K562 (cell line): ENCODE results near the gene OLFML2A. TPM values are rescaled to one million over a fixed set of nuclear protein-coding genes. Genes with fewer than 3 reads are reported as not detected.

Source experiments
- ATF7 ChIP-seq: fragments of 450-650 bp; IDR thresholded peaks from 2 replicates; pipeline ENCODE4 v1.7.1; 2014; ENCODE audit warnings: mild to moderate bottlenecking, moderate library complexity
- BCL6 ChIP-seq: fragments of 250-450 bp; sonication (Bioruptor Pico); IDR thresholded peaks from 2 replicates; pipeline ENCODE4 v1.4.0; 2020
- BRD9 ChIP-seq: fragments of 450-650 bp; IDR thresholded peaks from 2 replicates; pipeline ENCODE4 v1.6.1; 2018; ENCODE audit warnings: low read depth; ENCODE audit not compliant: partially characterized antibody
- CBX3 ChIP-seq, 2 experiments: IDR thresholded peaks; 1 replicate in 1 of 2; 2 replicates in 1 of 2; pipeline ENCODE4 v1.6.1; 2012; ENCODE audit warnings: inconsistent platforms in 2 of 2, low read length in 2 of 2, borderline replicate concordance in 1 of 2, control low read depth in 1 of 2
- CCAR2 ChIP-seq: fragments of 200-400 bp; formaldehyde crosslinking; IDR thresholded peaks from 2 replicates; pipeline ENCODE4 v1.6.1; 2017; ENCODE audit warnings: mild to moderate bottlenecking, low read depth, low read length
- COPS2 ChIP-seq: fragments of 450-650 bp; conservative IDR thresholded peaks from 2 replicates; pipeline ENCODE4 v1.6.1; 2016; ENCODE audit warnings: mild to moderate bottlenecking, moderate library complexity
- ETV1 ChIP-seq: fragments of 450-650 bp; conservative IDR thresholded peaks from 2 replicates; pipeline ENCODE4 v1.6.1; 2016; ENCODE audit warnings: missing genetic modification characterization, control low read depth, low read depth, missing compliant biosample characterization
- EWSR1 ChIP-seq: fragments of 450-650 bp; IDR thresholded peaks from 2 replicates; pipeline ENCODE4 v1.6.1; 2018; ENCODE audit warnings: borderline replicate concordance, mild to moderate bottlenecking, low read depth, moderate library complexity; ENCODE audit not compliant: partially characterized antibody
- LCOR ChIP-seq: sonication (generic); formaldehyde crosslinking; IDR thresholded peaks from 2 replicates; pipeline ENCODE4 v1.8.0; 2022; ENCODE audit warnings: mild to moderate bottlenecking, missing genetic modification reagents
- MTA2 ChIP-seq: fragments of 450-650 bp; IDR thresholded peaks from 2 replicates; pipeline ENCODE4 v1.6.1; 2016; ENCODE audit warnings: low read depth
- RBM15 ChIP-seq: fragments of 200-400 bp; formaldehyde crosslinking; IDR thresholded peaks from 2 replicates; pipeline ENCODE4 v1.6.1; 2018; ENCODE audit warnings: mild to moderate bottlenecking, low read length, moderate library complexity; ENCODE audit not compliant: insufficient read depth
- RBM39 ChIP-seq: fragments of 200-400 bp; formaldehyde crosslinking; optimal IDR thresholded peaks from 2 replicates; pipeline ENCODE3; 2018; ENCODE audit warnings: low read depth, low read length
- RFX5 ChIP-seq: IDR thresholded peaks from 2 replicates; pipeline ENCODE4 v1.6.1; 2011; ENCODE audit warnings: low read depth, mild to moderate bottlenecking, improper control_type of control experiment, low read length
- SPI1 ChIP-seq: IDR thresholded peaks from 2 replicates; pipeline ENCODE4 v1.6.1; 2011; ENCODE audit warnings: low read depth, low read length, control low read depth, borderline replicate concordance
- TAF1 ChIP-seq: IDR thresholded peaks from 2 replicates; pipeline ENCODE4 v1.6.1; 2011; ENCODE audit warnings: mild to moderate bottlenecking, low read length, moderate library complexity; ENCODE audit not compliant: insufficient read depth, control insufficient read depth, severe bottlenecking; ENCODE audit errors: extremely low read depth
- ZKSCAN8 ChIP-seq: fragments of 200-800 bp; sonication (Bioruptor generic); IDR thresholded peaks from 2 replicates; pipeline ENCODE4 v1.6.1; 2016; ENCODE audit warnings: missing genetic modification characterization, missing compliant biosample characterization
- ZNF780A ChIP-seq: fragments of 250-450 bp; sonication (Bioruptor Pico); IDR thresholded peaks from 2 replicates; pipeline ENCODE4 v1.5.0; 2021; ENCODE audit warnings: mild to moderate bottlenecking
- polyA plus RNA-seq, 8 experiments: library from polyadenylated mRNA; depleted of rRNA in 4 of 8; stranded (reverse) in 5 of 8; unstranded in 3 of 8; fragments of >200 nt; fragmentation: Nextera tagmentation in 2 of 8; fragmentation: Illumina TruSeq in 1 of 8; extraction: Ambion mirVana in 2 of 8; extraction: Trizol in 1 of 8; gene quantifications; 2 replicates each; pipeline versions ENCODE4 v1.2.1 to v1.2.3, GENCODE V29; 2011 to 2014; ENCODE audit warnings: inconsistent platforms in 1 of 8, missing spikeins in 1 of 8
- total RNA-seq, 7 experiments: library from RNA; depleted of rRNA in 6 of 7; stranded (reverse); fragments of >200 nt in 6 of 7; fragmentation: Illumina TruSeq in 2 of 7; extraction: Trizol in 2 of 7; gene quantifications; 2 replicates each; pipeline versions ENCODE4 v1.2.1 to v1.2.3, GENCODE V29; 2011 to 2021; ENCODE audit warnings: low replicate concordance in 1 of 7
- TF ChIP-seq, protein P1 (sequence below): sonication (generic); formaldehyde crosslinking; IDR thresholded peaks from 2 replicates; pipeline ENCODE4 v1.8.0; 2022; ENCODE audit warnings: mild to moderate bottlenecking, low read depth, missing genetic modification reagents
- TF ChIP-seq, protein P2 (sequence below): fragments of 450-650 bp; formaldehyde crosslinking; IDR thresholded peaks from 2 replicates; pipeline ENCODE4 v1.4.0; 2022; ENCODE audit warnings: mild to moderate bottlenecking, moderate library complexity
- TF ChIP-seq, protein P3 (sequence below): fragments of 250-450 bp; sonication (Bioruptor Pico); IDR thresholded peaks from 2 replicates; pipeline ENCODE4 v1.8.0; 2022; ENCODE audit warnings: moderate library complexity, mild to moderate bottlenecking, inconsistent platforms
- TF ChIP-seq, protein P4 (sequence below): sonication (generic); formaldehyde crosslinking; IDR thresholded peaks from 2 replicates; pipeline ENCODE4 v1.8.0; 2022; ENCODE audit warnings: mild to moderate bottlenecking, missing genetic modification reagents
- TF ChIP-seq, protein P5 (sequence below): sonication (generic); formaldehyde crosslinking; IDR thresholded peaks from 2 replicates; pipeline ENCODE4 v1.8.0; 2022; ENCODE audit warnings: mild to moderate bottlenecking, missing genetic modification reagents, borderline replicate concordance

Gene OLFML2A
- total and polyA plus RNA-seq, 9 of the 15 experiments (the other 6 are each of a cell fraction or from before 2014, with no cell fraction given), result 0.16 TPM; not detected in 8

DNA sequence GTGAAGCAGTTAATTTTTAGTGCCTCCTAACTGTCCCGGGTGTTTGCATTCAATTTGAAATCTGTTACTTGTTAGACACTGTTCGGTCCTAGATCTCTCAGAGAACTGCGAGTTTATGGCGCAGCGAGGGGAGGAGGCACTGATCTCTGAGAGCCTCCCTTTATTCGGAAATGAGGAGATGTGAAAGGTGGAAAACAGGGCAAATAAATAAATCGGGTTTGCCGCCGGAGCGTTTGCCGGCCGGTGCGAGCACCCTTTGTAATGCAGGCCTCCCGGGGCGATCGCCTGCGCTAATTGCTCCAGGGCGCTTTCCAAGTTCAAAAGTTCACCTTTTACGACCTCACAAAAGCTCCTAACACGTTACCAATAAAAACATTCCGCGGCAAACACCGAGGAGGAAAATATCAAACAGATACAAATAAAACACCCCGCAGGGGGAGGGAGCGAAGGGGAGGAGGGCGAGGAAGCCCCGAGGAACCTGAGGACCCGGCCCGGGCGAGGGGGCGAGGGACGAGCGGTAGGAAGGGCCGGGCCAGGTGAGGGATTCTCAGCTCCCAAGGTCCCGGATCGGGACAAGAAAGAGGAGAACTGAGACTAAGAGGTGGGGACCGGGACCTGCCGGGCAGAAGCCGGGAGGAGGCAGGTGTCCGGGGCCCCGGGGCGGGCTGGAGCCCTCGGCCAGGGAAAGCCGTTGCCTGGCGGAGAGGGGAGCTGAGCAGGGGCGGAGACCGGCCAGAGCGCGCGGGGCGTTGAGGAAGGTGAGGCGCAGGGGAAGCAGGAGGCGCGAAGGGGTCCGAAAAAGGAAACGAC, 7.2 kb upstream of the OLFML2A start (continued):
- TF ChIP-seq, protein P1, sequence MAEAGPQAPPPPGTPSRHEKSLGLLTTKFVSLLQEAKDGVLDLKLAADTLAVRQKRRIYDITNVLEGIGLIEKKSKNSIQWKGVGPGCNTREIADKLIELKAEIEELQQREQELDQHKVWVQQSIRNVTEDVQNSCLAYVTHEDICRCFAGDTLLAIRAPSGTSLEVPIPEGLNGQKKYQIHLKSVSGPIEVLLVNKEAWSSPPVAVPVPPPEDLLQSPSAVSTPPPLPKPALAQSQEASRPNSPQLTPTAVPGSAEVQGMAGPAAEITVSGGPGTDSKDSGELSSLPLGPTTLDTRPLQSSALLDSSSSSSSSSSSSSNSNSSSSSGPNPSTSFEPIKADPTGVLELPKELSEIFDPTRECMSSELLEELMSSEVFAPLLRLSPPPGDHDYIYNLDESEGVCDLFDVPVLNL (CRISPR knock-in tag), result no peak
- TF ChIP-seq COPS2, result no peak
- TF ChIP-seq CCAR2, result no peak
- TF ChIP-seq, protein P2, sequence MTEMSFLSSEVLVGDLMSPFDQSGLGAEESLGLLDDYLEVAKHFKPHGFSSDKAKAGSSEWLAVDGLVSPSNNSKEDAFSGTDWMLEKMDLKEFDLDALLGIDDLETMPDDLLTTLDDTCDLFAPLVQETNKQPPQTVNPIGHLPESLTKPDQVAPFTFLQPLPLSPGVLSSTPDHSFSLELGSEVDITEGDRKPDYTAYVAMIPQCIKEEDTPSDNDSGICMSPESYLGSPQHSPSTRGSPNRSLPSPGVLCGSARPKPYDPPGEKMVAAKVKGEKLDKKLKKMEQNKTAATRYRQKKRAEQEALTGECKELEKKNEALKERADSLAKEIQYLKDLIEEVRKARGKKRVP (CRISPR knock-in tag), result no peak
- TF ChIP-seq, protein P3, sequence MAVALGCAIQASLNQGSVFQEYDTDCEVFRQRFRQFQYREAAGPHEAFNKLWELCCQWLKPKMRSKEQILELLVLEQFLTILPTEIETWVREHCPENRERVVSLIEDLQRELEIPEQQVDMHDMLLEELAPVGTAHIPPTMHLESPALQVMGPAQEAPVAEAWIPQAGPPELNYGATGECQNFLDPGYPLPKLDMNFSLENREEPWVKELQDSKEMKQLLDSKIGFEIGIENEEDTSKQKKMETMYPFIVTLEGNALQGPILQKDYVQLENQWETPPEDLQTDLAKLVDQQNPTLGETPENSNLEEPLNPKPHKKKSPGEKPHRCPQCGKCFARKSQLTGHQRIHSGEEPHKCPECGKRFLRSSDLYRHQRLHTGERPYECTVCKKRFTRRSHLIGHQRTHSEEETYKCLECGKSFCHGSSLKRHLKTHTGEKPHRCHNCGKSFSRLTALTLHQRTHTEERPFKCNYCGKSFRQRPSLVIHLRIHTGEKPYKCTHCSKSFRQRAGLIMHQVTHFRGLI (CRISPR knock-in tag), result no peak
- no peak for TF ChIP-seq ZKSCAN8 (CRISPR knock-in tag)
- TF ChIP-seq SPI1, result no peak
- no peak for TF ChIP-seq RFX5
- TF ChIP-seq ETV1 (tag), result no peak
- TF ChIP-seq, protein P4, sequence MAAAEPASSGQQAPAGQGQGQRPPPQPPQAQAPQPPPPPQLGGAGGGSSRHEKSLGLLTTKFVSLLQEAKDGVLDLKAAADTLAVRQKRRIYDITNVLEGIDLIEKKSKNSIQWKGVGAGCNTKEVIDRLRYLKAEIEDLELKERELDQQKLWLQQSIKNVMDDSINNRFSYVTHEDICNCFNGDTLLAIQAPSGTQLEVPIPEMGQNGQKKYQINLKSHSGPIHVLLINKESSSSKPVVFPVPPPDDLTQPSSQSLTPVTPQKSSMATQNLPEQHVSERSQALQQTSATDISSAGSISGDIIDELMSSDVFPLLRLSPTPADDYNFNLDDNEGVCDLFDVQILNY, result no peak
- TF ChIP-seq MTA2, result no peak
- no peak for TF ChIP-seq RBM15
- TF ChIP-seq CBX3 (IDR thresholded peaks at IDR 0.05; ENCODE audit: borderline replicate concordance in 1 of 2, low read length in 2 of 2), result no peak
- no peak for TF ChIP-seq EWSR1
- TF ChIP-seq TAF1, result no peak
- no peak for TF ChIP-seq RBM39
- TF ChIP-seq LCOR (CRISPR knock-in tag), result 0 out of 2 replicates have a peak, but pooled peaks have one; percentile 25
- TF ChIP-seq BCL6 (CRISPR knock-in tag), result no peak
- TF ChIP-seq ATF7, result no peak
- TF ChIP-seq, protein P5, sequence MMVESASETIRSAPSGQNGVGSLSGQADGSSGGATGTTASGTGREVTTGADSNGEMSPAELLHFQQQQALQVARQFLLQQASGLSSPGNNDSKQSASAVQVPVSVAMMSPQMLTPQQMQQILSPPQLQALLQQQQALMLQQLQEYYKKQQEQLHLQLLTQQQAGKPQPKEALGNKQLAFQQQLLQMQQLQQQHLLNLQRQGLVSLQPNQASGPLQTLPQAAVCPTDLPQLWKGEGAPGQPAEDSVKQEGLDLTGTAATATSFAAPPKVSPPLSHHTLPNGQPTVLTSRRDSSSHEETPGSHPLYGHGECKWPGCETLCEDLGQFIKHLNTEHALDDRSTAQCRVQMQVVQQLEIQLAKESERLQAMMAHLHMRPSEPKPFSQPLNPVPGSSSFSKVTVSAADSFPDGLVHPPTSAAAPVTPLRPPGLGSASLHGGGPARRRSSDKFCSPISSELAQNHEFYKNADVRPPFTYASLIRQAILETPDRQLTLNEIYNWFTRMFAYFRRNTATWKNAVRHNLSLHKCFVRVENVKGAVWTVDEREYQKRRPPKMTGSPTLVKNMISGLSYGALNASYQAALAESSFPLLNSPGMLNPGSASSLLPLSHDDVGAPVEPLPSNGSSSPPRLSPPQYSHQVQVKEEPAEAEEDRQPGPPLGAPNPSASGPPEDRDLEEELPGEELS (CRISPR knock-in tag), result no peak
- no peak for TF ChIP-seq ZNF780A (CRISPR knock-in tag)
- no peak for TF ChIP-seq BRD9
